ENCODE results near the gene COG5. TPM values are rescaled to one million over a fixed set of nuclear protein-coding genes. Genes with fewer than 3 reads are reported as not detected.

COG5 gene
- total RNA-seq, 2 experiments from 2014 or later: 40.9 to 60.2 TPM

DNA sequence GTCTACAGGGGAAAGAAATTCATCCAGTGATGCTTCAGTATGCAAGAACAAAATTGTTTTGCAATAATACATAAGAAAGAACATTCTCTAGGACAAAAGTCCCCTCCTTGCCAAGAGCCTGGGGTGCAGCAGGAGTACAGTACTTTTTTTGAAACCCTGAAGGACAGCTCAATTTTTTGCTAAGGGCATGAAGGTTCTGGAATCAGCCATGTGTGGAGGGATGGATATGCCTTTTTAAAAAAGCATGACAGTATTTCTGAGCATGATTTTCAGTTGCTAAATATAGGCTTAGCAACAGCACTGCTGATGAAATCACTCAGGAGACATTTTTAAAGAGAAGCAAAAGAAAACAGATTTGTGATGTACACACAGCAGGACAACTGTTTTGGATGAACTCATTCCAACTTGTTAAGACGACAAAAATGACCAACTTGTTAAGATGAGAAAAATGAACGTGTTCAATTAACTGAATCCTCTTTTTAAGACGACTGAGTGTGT, 355.6 kb downstream of the COG5 start:
- Histone ChIP-seq H3K9me2 (ENCODE audit: insufficient read depth, low read length) (no peaks in the 10 kb centered on the region), H3K4me2 (ENCODE audit: low read length) (no peak overlapping the region), H3K79me2 (ENCODE audit: insufficient read depth, low read depth, low read length) (no peaks in the 10 kb centered on the region), H3K4me1 (ENCODE audit: insufficient read depth, low read length, poor library complexity, severe bottlenecking) (peaks cover 7% of the 10 kb centered on the region), H3K27ac (ENCODE audit: low read depth, low read length, poor library complexity, severe bottlenecking) (no peak overlapping the region), H3K4me3 (ENCODE audit: low read depth, low read length, poor library complexity, severe bottlenecking) (no peak overlapping the region), H2AFZ (ENCODE audit: low read length) (no peak overlapping the region), H4K20me1 (ENCODE audit: insufficient read depth, low read length) (no peaks in the 10 kb centered on the region), H3K9me3 (ENCODE audit: low read length) (no peaks in the 10 kb centered on the region), H3K36me3 (ENCODE audit: insufficient read depth, low read length) (peaks cover 11% of the 10 kb centered on the region; the same call in 1 of the 2 replicates)
- no TSS peak for BruUV-seq (replicated peaks)
- peak; percentile 4 for DNase-seq (ENCODE audit: low spot score)
- POLR2A ChIA-PET: interaction anchor here (0.6 to 1.8 kb wide), 5 partner anchors 9 to 686 kb away, joined by 3 to 6 read pairs (median 4); no protein-coding TSS in a partner anchor
- CTCF ChIA-PET (ENCODE audit: unreplicated experiment): interaction anchor here (1.0 kb wide), 1 partner anchor 12 kb away, joined by 4 read pairs; no protein-coding TSS in a partner anchor
- no peak for TF ChIP-seq CTCF (conservative IDR thresholded peaks at IDR 0.05; ENCODE audit: low read length)
- TF ChIP-seq EZH2phosphoT487 (IDR thresholded peaks at IDR 0.05; ENCODE audit: borderline replicate concordance, low read depth, low read length): no peak
- intact Hi-C loops (cut with micrococcal nuclease; ENCODE audit: unreplicated experiment): no loop called here

DNA sequence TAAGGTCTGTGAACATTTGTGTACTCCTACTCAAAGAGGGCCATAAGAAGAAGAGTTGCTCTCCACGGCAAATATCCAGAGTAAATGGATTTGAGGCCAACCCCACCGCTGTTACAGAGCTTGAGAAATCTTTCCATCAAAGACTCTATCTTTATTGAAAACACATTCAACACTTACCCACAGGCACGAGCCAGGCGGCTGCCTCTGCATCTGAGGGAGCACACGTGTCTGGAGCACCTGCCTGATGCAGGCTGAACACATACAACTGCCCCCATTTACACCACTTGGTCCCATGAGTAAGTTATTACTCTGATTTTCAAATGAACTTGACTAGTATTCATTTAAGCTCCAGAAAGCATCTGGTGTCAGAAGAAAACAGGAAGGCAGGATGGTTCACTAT, 356.3 kb downstream of the COG5 start:
- H4K20me1 ChIP-seq (ENCODE audit: insufficient read depth, low read length): no peaks in the 10 kb centered on the region
- H3K9me3 ChIP-seq (ENCODE audit: low read length): no peaks in the 10 kb centered on the region
- no peak overlapping the region for H3K4me3 ChIP-seq (ENCODE audit: low read depth, low read length, poor library complexity, severe bottlenecking)
- TF ChIP-seq EZH2phosphoT487 (IDR thresholded peaks at IDR 0.05; ENCODE audit: borderline replicate concordance, low read depth, low read length) (no peak), CTCF (conservative IDR thresholded peaks at IDR 0.05; ENCODE audit: low read length) (no peak)
- intact Hi-C loops (cut with micrococcal nuclease; ENCODE audit: unreplicated experiment): no loop called here
- peaks cover 7% of the 10 kb centered on the region for H3K4me1 ChIP-seq (ENCODE audit: insufficient read depth, low read length, poor library complexity, severe bottlenecking)
- H2AFZ ChIP-seq (ENCODE audit: low read length): no peak overlapping the region
- ChIA-PET CTCF (ENCODE audit: unreplicated experiment) (interaction anchor here (1.0 kb wide), 1 partner anchor 230 kb away, joined by 3 read pairs; no protein-coding TSS in a partner anchor), POLR2A (interaction anchor here (0.6 to 1.8 kb wide), 3 partner anchors 10 to 1553 kb away, joined by 3 to 5 read pairs (median 3); no protein-coding TSS in a partner anchor)
- H3K4me2 ChIP-seq (ENCODE audit: low read length): no peak overlapping the region
- no peak overlapping the region for H3K27ac ChIP-seq (ENCODE audit: low read depth, low read length, poor library complexity, severe bottlenecking)
- H3K36me3 ChIP-seq (ENCODE audit: insufficient read depth, low read length): peaks cover 17% of the 10 kb centered on the region; the same call in 1 of the 2 replicates
- no peaks in the 10 kb centered on the region for H3K9me2 ChIP-seq (ENCODE audit: insufficient read depth, low read length)
- BruUV-seq (replicated peaks): no TSS peak
- DNase-seq (ENCODE audit: low spot score): no peak
- no peaks in the 10 kb centered on the region for H3K79me2 ChIP-seq (ENCODE audit: insufficient read depth, low read depth, low read length)

- ChIA-PET CTCF (ENCODE audit: unreplicated experiment) (interaction anchor here (1.0 kb wide), 1 partner anchor 231 kb away, joined by 3 read pairs; no protein-coding TSS in a partner anchor), POLR2A (interaction anchor here (1.9 kb wide), 1 partner anchor 10 kb away, joined by 6 read pairs; no protein-coding TSS in a partner anchor)
- H4K20me1 ChIP-seq (ENCODE audit: insufficient read depth, low read length): no peaks in the 10 kb centered on the region
- H3K36me3 ChIP-seq (ENCODE audit: insufficient read depth, low read length): peaks cover 24% of the 10 kb centered on the region; the same call in 1 of the 2 replicates
- H2AFZ ChIP-seq (ENCODE audit: low read length): no peak overlapping the region
- no peaks in the 10 kb centered on the region for H3K79me2 ChIP-seq (ENCODE audit: insufficient read depth, low read depth, low read length)
- H3K4me1 ChIP-seq (ENCODE audit: insufficient read depth, low read length, poor library complexity, severe bottlenecking): peaks cover 7% of the 10 kb centered on the region
- TF ChIP-seq EZH2phosphoT487 (IDR thresholded peaks at IDR 0.05; ENCODE audit: borderline replicate concordance, low read depth, low read length) (no peak), CTCF (conservative IDR thresholded peaks at IDR 0.05; ENCODE audit: low read length) (no peak)
- H3K27ac ChIP-seq (ENCODE audit: low read depth, low read length, poor library complexity, severe bottlenecking): no peak overlapping the region
- H3K9me2 ChIP-seq (ENCODE audit: insufficient read depth, low read length): no peaks in the 10 kb centered on the region
- intact Hi-C loops (cut with micrococcal nuclease; ENCODE audit: unreplicated experiment): no loop called here
- no peaks in the 10 kb centered on the region for H3K9me3 ChIP-seq (ENCODE audit: low read length)
- no peak for DNase-seq (ENCODE audit: low spot score)
- H3K4me2 ChIP-seq (ENCODE audit: low read length): no peak overlapping the region
- BruUV-seq (replicated peaks): no TSS peak
- H3K4me3 ChIP-seq (ENCODE audit: low read depth, low read length, poor library complexity, severe bottlenecking): no peak overlapping the region
Observed at GRCh38 chr7:107206706-107207105, 357.0 kb downstream of the COG5 start.

All from OCI-LY7 (cell line).